Mammary epithelial cell (primary cell): ENCODE data around the gene ZNF253.

Source experiments
- EZH2 ChIP-seq: IDR thresholded peaks from 2 replicates; pipeline ENCODE4 v1.6.1; 2012; ENCODE audit warnings: low read length, inconsistent platforms, borderline replicate concordance
- TF ChIP-seq, protein P1 (sequence below), 2 donors: IDR thresholded peaks in 1 of 2; conservative IDR thresholded peaks in 1 of 2; 2 replicates each; pipeline ENCODE4 v1.5.1; 2011 to 2012; ENCODE audit warnings: inconsistent platforms in 2 of 2, low read length in 2 of 2, mild to moderate bottlenecking in 2 of 2, control low read depth in 1 of 2, low read depth in 1 of 2; ENCODE audit not compliant: insufficient read depth in 1 of 2; ENCODE audit errors: extremely low read depth in 1 of 2

DNA sequence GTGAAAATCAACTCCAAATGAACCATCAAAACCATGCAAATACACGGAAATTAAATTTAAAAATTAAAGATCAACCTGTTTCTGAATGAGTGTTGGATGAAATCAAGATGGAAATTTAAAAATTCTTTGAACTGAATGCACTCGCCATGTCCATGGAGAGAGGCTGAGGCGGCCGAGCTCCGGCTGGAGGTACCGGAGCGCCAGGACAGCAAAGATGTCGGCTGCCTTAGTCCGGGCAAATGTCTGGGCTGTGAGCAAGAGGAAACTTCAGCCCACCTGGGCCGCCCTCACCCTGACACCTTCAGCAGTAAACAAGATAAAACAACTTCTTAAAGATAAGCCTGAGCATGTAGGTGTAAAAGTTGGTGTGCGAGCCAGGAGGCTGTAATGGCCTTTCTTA lies 38.8 kb upstream of the ZNF253 start:
- TF ChIP-seq, protein P1, sequence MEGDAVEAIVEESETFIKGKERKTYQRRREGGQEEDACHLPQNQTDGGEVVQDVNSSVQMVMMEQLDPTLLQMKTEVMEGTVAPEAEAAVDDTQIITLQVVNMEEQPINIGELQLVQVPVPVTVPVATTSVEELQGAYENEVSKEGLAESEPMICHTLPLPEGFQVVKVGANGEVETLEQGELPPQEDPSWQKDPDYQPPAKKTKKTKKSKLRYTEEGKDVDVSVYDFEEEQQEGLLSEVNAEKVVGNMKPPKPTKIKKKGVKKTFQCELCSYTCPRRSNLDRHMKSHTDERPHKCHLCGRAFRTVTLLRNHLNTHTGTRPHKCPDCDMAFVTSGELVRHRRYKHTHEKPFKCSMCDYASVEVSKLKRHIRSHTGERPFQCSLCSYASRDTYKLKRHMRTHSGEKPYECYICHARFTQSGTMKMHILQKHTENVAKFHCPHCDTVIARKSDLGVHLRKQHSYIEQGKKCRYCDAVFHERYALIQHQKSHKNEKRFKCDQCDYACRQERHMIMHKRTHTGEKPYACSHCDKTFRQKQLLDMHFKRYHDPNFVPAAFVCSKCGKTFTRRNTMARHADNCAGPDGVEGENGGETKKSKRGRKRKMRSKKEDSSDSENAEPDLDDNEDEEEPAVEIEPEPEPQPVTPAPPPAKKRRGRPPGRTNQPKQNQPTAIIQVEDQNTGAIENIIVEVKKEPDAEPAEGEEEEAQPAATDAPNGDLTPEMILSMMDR (conservative IDR thresholded peaks at IDR 0.05 in 1 of 2, IDR thresholded peaks at IDR 0.05 in 1 of 2; ENCODE audit: extremely low read depth in 1 of 2, insufficient read depth in 1 of 2, low read depth in 1 of 2, low read length in 2 of 2), result no peak
- no peak for TF ChIP-seq EZH2
